Esophagus muscularis mucosa (tissue), 4 donors: ENCODE measurements around the gene FGF8. TPM values are rescaled to one million over a fixed set of nuclear protein-coding genes. Genes with fewer than 3 reads are reported as not detected.
"Not testable (repeated sequence)": the region's sequence is repeated elsewhere in the genome, so short reads cannot be mapped to it uniquely, and the experiment has no call there.

Experiments used
- DNase-seq: peaks from one replicate; pipeline ENCODE4 v3.0.0-alpha.2; 2017; ENCODE audit errors: extremely low spot score
- H3K27ac ChIP-seq, 4 donors: fragments of 200-600 bp; sonication (generic); replicated peaks in 1 of 4; 1 replicate in 3 of 4; 2 replicates in 1 of 4; pipeline ENCODE4 v1.5.1; 2016 to 2019; ENCODE audit warnings: mild to moderate bottlenecking in 1 of 4
- H3K27me3 ChIP-seq, 4 donors: fragments of 200-600 bp; sonication (generic); one replicate each; pipeline versions ENCODE4 v1.5.1 to v1.6.0; 2016 to 2019
- H3K36me3 ChIP-seq, 4 donors: fragments of 200-600 bp; sonication (generic); one replicate each; pipeline ENCODE4 v1.5.1; 2016 to 2019
- H3K4me1 ChIP-seq, 4 donors: fragments of 200-600 bp; sonication (generic); one replicate each; pipeline ENCODE4 v1.5.1; 2016 to 2019
- H3K4me3 ChIP-seq, 4 donors: fragments of 200-600 bp; sonication (generic); 1 replicate in 2 of 4; 2 replicates in 2 of 4; pipeline ENCODE4 v1.5.1; 2016 to 2019; ENCODE audit warnings: mild to moderate bottlenecking in 4 of 4, moderate library complexity in 1 of 4
- H3K9me3 ChIP-seq, 4 donors: fragments of 200-600 bp; sonication (generic); 1 replicate in 3 of 4; 2 replicates in 1 of 4; pipeline ENCODE4 v1.5.1; 2016 to 2019
- EP300 ChIP-seq: sonication (generic); formaldehyde crosslinking; IDR thresholded peaks from one replicate; pipeline ENCODE4 v1.6.1; 2017; ENCODE audit warnings: antibody characterized with exemption
- POLR2A ChIP-seq: fragments of 450-650 bp; IDR thresholded peaks from one replicate; pipeline ENCODE4 v1.6.1; 2017; ENCODE audit warnings: antibody characterized with exemption, moderate library complexity, mild to moderate bottlenecking, low read depth
- POLR2AphosphoS5 ChIP-seq, 2 donors: sonication (generic); formaldehyde crosslinking; IDR thresholded peaks; one replicate each; pipeline ENCODE4 v1.6.1; 2017; ENCODE audit warnings: antibody characterized with exemption in 2 of 2
- WGBS: methylation state at CpG from one replicate; pipeline ENCODE4 v1.1.5; 2018; 5-methylcytosine and 5-hydroxymethylcytosine counted together
- intact Hi-C: fragments of 100-400 bp; cut with DNase I; formaldehyde crosslinking; loops from one replicate; pipeline ENCODE4 v1.15.1; 2023
- total RNA-seq, 4 donors: library from RNA; depleted of rRNA; stranded (reverse); fragments of >200 nt; gene quantifications; one replicate each; pipeline versions ENCODE4 v1.1.0 to v1.2.1, GENCODE V29; 2016
- TF ChIP-seq, protein P1 (sequence below), 3 experiments: fragments of 200-600 bp in 2 of 3; fragments of 450-650 bp in 1 of 3; sonication (generic) in 2 of 3; IDR thresholded peaks; one replicate each; pipeline ENCODE4 v1.5.1; 2017 to 2019; ENCODE audit warnings: antibody characterized with exemption in 3 of 3, mild to moderate bottlenecking in 2 of 3, moderate library complexity in 1 of 3

Gene FGF8
- total RNA-seq, 4 donors from 2014 or later, result not detected

- DNase-seq, result no peak
- Histone ChIP-seq H3K4me3 (no peak overlapping the region), H3K27ac (no peak overlapping the region), H3K27me3 (no peaks in the 10 kb centered on the region), H3K4me1 (peaks cover 0 to 4% (median 1%) of the 10 kb centered on the region in 4 donors), H3K9me3 (no peaks in the 10 kb centered on the region), H3K36me3 (peaks cover 68 to 100% (median 98%) of the 10 kb centered on the region in 4 donors)
- intact Hi-C loops, result no loop called here
- 91% methylated on average over 7 of the region's 7 CpGs for WGBS
- no peak for TF ChIP-seq POLR2A
- no peak for TF ChIP-seq POLR2AphosphoS5 (IDR thresholded peaks at IDR 0.05)
- TF ChIP-seq, protein P1, sequence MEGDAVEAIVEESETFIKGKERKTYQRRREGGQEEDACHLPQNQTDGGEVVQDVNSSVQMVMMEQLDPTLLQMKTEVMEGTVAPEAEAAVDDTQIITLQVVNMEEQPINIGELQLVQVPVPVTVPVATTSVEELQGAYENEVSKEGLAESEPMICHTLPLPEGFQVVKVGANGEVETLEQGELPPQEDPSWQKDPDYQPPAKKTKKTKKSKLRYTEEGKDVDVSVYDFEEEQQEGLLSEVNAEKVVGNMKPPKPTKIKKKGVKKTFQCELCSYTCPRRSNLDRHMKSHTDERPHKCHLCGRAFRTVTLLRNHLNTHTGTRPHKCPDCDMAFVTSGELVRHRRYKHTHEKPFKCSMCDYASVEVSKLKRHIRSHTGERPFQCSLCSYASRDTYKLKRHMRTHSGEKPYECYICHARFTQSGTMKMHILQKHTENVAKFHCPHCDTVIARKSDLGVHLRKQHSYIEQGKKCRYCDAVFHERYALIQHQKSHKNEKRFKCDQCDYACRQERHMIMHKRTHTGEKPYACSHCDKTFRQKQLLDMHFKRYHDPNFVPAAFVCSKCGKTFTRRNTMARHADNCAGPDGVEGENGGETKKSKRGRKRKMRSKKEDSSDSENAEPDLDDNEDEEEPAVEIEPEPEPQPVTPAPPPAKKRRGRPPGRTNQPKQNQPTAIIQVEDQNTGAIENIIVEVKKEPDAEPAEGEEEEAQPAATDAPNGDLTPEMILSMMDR (IDR thresholded peaks at IDR 0.05), result no peak
- no peak for TF ChIP-seq EP300
Observed at GRCh38 chr10:101789686-101790085, 13.8 kb upstream of the FGF8 start.

DNA sequence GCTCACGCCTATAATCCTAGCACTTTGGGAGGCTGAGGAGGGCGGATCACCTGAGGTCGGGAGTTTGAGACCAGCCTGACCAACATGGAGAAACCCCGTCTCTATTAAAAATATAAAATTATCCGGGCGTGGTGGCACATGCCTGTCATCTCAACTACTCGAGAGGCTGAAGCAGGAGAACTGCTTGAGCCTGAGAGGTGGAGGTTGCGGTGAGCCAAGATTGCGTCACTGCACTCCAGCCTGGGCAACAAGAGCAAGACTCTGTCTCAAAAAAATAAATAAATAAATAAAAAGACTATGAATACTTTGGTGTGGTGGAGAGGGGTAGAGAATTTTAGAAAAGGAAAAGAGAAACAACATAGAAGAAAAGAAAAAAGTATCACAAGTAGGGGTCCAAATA is 13.3 kb upstream of the FGF8 start:
- H3K27ac ChIP-seq, H3K4me3 ChIP-seq, H3K27me3 ChIP-seq, DNase-seq, H3K4me1 ChIP-seq, H3K9me3 ChIP-seq, intact Hi-C loops: not testable (repeated sequence)
- WGBS, result 88% methylated on average over 9 of the region's 9 CpGs
- peaks cover 65 to 100% (median 98%) of the 10 kb centered on the region in 4 donors for H3K36me3 ChIP-seq

DNA sequence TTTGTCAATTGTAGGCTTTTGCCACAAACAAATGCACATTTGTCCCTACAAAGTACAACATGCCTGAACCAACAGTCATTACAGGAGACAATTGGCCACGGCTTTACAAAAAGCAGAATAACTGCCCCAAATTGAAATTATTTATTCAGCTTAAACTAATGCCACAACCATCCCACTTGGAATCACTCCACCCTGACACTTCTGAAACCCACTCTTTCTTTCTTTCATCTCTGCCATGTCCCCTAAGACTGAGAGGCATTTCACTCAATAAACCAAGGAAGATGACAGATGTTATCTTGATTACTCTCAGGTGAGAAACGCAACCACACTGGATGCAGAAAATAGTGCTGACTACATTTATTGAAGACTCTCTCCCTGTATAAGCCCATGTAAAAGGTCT is 9.9 kb upstream of the FGF8 start:
- Histone ChIP-seq H3K36me3 (peaks cover 38 to 70% (median 68%) of the 10 kb centered on the region in 4 donors), H3K27ac (no peak overlapping the region), H3K4me3 (no peak overlapping the region), H3K9me3 (no peaks in the 10 kb centered on the region), H3K4me1 (peaks cover 20 to 40% (median 34%) of the 10 kb centered on the region in 4 donors), H3K27me3 (no peaks in the 10 kb centered on the region)
- TF ChIP-seq POLR2A (no peak), EP300 (no peak), POLR2AphosphoS5 (IDR thresholded peaks at IDR 0.05) (peak in 1 of 2 donors; percentile 9)
- 85% methylated on average over 2 of the region's 2 CpGs for WGBS
- intact Hi-C loops, result no loop called here
- no peak for DNase-seq

- DNase-seq, result no peak
- H3K27ac ChIP-seq, result no peak overlapping the region
- peaks cover 32 to 57% (median 55%) of the 10 kb centered on the region in 4 donors for H3K36me3 ChIP-seq
- 70% methylated on average over 2 of the region's 2 CpGs for WGBS
- peaks cover 0 to 3% (median 2%) of the 10 kb centered on the region in 4 donors for H3K27me3 ChIP-seq
- peaks cover 32 to 52% (median 47%) of the 10 kb centered on the region in 4 donors for H3K4me1 ChIP-seq
- H3K4me3 ChIP-seq, result no peak overlapping the region
- no peaks in the 10 kb centered on the region for H3K9me3 ChIP-seq
- intact Hi-C loops, result loop anchor here (5.0 kb wide), 3 partner anchors 33 to 223 kb away; partner anchors contain the start of gene OGA
- TF ChIP-seq POLR2AphosphoS5 (IDR thresholded peaks at IDR 0.05) (no peak), EP300 (no peak), POLR2A (no peak)
- TF ChIP-seq, protein P1 (IDR thresholded peaks at IDR 0.05), result no peak
Observed at GRCh38 chr10:101784558-101784957, 8.6 kb upstream of the FGF8 start.

DNA sequence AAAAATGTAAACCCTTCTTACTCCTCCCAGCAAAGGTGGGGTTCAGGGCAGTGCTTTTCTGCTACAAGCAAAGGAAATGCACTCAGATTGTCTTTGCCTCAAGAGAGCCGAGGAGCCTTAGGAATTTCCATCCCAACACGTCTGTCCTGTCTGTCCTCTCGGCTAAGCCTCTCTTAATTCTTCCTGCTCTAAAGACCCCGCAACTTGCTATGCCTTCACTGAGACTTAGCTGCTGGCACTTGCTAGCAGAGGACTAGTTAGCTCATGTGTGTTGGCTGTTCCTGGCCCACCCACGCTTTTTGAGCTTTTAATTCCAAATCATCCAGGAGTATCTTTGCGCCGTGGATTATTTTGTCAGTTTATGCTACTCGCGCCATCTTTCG is 7.8 kb upstream of the FGF8 start:
- DNase-seq, result no peak
- peak overlapping the region; percentile 60 to 74 (median 64) for H3K4me3 ChIP-seq
- H3K9me3 ChIP-seq, result no peaks in the 10 kb centered on the region
- H3K27me3 ChIP-seq, result peaks cover 0 to 11% (median 7%) of the 10 kb centered on the region in 4 donors
- H3K36me3 ChIP-seq, result peaks cover 26 to 49% (median 47%) of the 10 kb centered on the region in 4 donors
- 46% methylated on average over 7 of the region's 10 CpGs for WGBS
- intact Hi-C loops, result loop anchor here (5.0 kb wide), 3 partner anchors 34 to 224 kb away; partner anchors contain the start of gene OGA
- peaks cover 40 to 61% (median 55%) of the 10 kb centered on the region in 4 donors for H3K4me1 ChIP-seq
- H3K27ac ChIP-seq, result peak overlapping the region; percentile 32 to 69 (median 42)
- TF ChIP-seq EP300 (no peak), POLR2A (no peak), POLR2AphosphoS5 (IDR thresholded peaks at IDR 0.05) (no peak)
- TF ChIP-seq, protein P1 (IDR thresholded peaks at IDR 0.05), result no peak
